DMS114 treated with DMSO at 0.1 percent for 48 hours (cell line): Measurements from ENCODE around the gene GRIA1.

ENCODE experiments used
- DNase-seq: peaks from one replicate; lab custom pipeline; 2025; ENCODE audit not compliant: unreplicated experiment; lab: John Stamatoyannopoulos, UW

GRIA1 gene

DNA sequence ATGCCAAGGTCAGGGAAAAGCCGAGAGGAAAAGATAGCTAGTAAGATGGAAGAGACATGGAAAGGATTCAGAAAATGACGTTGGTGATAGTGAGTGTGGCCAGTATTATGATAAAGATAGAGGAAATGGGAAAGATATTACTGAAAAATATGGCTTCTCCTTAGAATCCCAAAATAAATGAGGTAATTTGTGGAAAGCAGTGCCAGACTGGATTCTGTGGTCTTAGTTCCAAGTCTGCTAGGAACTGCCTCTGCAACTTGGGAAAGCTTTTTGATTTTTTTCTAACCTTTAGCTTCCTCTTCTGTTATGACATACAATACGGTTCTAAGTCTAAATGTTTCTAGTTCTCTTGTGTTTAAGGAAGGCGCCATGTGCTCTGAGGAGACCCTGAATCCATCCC is 54.2 kb downstream of the GRIA1 start:
- no peak for DNase-seq

DNA sequence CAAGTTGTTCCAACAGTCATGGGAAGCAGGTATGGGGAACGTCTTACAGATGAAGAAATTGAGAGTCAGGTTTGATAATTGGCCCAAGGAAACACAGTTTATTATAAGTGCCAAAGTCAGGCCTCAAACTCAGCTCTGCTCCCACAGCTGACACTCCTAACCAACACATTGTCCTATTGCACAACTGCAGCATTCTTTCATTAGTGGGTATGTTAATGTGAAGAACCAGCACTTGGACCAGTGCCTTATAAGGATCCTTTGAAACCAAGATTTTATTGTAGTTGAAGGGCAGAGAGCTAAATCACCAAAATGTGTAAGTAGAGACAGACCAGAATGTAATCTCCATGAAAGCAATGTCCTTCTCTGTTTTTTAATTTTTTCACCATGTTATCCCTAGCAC is 56.1 kb downstream of the GRIA1 start:
- DNase-seq: no peak

- DNase-seq: no peak
Observed at GRCh38 chr5:153551537-153552079, 61.1 kb downstream of the GRIA1 start.

DNA sequence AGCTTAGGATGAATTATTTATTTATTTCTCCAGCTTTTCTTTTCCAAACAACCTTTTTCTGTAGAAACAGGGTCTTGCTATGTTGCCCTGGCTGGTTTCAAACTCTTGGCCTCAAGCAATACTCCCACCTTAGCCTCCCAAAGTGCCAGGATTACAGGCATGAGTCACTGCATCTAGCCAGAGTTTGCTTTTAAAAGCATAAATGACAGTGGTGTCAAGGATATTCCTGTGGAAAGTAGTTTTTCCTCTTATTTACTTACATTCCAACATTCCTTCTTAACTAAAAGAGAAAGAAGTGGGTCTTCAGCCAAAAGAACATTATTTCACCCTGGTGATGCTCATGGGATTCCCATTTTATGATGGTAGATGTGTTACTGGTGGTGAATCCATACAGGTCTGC is 62.4 kb downstream of the GRIA1 start:
- no peak for DNase-seq

GRCh38 chr5:153555420-153556114 is 65.1 kb downstream of the GRIA1 start:
- no peak for DNase-seq

GRCh38 chr5:153558957-153559356 is 68.5 kb downstream of the GRIA1 start:
- no peak for DNase-seq

GRCh38 chr5:153559926-153560325 is 69.5 kb downstream of the GRIA1 start:
- DNase-seq: no peak

DNA sequence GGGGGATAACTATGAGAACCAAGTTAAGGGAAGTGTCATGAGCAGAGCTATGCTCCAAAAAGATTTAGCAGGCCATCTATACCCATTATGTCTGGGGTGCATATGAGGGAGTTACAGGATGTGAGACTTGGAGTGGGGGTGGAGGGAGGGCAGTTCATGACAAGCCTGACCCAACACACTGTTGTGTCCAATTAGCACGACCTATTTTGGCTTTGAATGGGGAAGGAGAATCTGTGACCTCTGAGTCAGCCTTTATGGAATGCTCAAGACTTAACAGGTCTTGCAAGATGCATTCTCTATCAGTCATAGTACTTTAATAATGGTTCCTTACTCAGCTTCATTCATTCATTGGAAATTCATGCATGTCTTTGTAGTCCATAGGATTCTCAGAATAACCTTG is 71.7 kb downstream of the GRIA1 start:
- no peak for DNase-seq

DNA sequence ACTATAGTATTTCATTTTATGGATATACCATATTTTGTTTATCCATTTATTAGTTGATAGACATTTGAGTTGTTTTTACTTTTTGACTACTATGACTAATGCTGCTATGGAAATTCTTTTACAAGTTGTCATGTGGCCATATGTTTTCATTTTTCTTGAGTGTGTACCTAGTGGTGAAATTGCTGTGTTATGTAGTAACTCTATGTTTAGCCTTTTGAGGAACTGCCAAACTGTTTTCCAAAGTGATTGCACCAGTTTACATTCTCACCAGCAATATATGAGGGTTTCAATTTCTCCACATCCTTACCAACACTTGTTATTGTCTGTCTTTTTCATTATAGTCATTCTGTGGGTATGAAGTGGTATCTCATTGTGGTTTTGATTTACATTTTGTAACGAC is 75.4 kb downstream of the GRIA1 start:
- DNase-seq: no peak

DNA sequence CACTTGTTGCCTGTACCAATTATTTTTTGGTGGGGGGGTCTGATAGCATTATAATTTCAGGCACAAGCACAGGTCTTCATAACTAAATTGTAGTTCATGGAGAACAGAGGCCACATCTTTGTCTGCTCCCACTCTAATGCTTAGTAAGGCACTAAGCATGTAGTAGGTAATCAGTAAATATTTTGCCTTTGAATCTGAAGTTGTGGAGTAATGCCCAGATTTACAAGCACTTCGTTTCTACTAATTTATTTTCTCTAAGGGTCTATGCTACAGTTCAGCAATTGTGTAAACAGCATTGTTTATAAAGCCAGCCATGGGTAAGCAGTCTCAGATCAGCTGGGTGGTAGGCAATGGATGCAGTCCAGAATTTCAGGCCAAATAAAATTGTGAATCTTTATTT is 78.6 kb downstream of the GRIA1 start:
- DNase-seq: no peak

DNA sequence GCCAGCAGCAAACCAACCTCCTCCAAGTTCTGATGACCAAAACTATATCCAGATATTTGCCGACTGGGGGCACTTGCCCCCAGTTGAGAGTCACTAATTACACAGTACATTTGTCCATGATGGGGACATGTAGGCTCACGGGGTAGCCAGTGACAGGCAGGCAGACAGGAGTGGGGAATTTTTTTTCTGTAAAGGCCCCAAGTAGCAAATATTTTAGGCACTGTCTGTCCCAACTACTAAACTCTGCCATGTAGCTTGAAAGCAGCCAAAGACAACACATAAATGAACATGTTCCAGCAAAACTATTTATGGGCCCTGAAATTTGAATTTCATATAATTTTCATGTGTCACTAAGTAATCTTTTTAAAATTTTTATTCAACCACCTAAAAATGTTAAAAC is 80.7 kb downstream of the GRIA1 start:
- DNase-seq: no peak

GRCh38 chr5:153572411-153573145 is 82.1 kb downstream of the GRIA1 start:
- no peak for DNase-seq

DNA sequence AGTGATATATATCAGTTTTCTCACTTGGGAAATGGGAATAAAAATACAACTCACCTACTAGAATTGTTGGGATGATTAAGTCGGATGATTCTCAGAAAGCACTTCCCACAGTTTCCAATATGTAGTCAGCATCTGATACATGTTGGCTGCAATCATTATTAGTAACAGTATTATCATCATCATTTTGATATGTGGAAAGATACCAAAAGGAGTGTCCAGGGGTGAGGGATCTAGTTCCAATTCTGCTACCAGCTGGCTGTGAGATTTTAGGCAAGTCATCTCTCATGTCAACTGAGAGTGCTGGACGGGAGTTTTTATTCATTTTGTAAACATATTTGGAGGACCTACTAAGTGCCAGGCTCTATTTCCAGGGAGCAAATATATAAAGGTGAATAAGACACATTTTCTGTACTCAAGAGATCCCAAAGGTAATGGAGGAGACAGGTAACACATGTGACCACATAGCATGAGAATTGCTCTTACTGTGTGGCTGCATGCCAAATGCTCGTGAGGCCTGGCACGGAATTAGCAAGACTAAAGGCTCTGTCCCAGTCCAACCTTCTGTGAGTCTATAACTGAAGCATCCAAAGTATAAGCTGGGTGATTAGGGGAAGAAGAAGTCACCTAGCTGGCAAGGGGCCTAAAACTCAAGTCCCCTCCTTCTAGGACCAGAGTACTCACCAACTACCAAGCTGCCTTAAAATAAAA is 83.0 kb downstream of the GRIA1 start:
- no peak for DNase-seq

GRCh38 chr5:153584126-153584959 is 93.9 kb downstream of the GRIA1 start:
- DNase-seq: no peak

DNA sequence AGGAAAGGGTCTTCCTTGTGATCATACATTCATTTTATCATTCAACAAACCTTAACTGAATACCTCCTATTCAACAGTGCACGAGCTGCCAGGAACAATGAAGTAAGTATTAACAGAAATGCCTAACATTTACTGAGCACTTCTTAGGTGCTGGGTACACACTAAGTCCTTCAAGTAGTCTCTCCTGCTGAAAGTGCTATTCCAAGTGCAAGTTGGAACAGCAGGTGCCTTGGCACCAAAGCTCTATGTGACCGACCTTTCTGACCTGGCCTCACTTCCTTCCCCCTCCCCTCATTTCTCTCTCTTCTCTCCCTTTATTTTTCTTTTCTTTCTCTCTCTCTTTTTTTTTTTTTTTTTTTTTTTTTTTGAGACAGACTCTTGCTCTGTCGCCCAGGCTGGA is 94.5 kb downstream of the GRIA1 start:
- DNase-seq: no peak

DNA sequence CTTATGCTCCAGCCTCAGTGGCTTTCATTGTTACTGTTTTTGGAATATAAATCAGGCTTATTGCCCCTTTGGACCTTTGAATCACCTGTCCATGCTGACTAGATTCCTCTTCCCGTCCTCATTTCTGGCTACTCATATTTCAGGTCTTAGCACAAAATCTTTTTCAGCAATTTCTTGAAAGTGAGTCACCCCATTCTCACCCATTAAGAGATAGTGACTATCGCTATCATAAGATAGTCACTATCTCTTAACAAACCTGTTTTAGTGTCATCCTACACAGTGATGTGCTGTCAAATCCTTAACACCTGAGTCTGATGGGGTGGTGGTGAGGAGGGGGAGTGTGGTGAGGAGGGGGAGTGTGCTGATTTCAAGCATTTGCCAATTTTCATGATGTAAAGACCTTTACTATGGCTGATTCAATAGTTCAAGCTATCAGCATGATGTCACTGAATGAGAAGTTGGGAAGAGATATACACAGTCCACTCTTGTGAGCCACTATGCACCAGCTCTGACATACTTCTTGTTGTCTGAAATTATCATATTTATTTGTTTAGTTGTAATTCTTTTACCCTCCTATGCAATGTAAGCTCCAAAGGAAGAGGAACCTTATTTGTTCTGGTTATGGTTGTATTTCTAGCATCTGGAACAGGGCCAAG is 95.3 kb downstream of the GRIA1 start:
- no peak for DNase-seq

DNA sequence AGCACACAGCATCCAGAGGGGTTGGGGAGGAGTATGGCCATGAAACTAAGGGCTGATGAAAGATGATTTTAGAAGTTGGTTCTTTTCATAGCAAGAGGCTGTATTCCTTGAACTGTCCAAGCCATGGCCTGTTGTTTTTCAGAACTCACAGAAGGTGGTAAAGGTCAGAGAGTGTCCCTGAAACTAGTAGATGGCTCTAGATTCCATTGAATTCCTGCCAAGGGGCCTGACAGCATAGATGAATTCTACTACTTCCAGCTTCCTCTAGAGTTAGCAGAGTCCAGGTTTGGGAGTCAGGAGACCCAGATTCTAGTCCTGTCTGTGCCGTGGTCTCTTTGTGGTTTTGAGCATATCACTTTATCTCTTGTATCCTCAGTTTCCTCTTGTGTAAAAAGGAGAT is 101.6 kb downstream of the GRIA1 start:
- DNase-seq: no peak

DNA sequence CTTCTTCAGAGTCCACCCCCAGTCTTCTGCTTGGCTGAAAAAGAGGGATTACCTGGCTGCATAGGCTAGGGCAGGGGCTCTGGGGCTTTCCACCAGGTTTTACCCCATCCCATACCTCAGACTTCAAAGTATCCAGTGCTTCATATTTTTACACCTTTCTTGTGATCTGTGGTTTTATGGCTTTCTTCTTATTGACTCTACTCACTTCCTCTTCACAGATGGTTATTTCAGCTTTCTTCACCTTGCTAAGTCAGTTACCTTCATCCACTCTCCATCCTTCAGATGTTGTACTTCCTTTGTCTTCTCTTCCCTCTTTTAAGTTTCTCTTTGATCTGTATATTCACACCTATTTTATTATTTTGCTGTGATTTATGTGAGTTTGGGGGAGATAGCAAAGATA is 104.3 kb downstream of the GRIA1 start:
- no peak for DNase-seq

DNA sequence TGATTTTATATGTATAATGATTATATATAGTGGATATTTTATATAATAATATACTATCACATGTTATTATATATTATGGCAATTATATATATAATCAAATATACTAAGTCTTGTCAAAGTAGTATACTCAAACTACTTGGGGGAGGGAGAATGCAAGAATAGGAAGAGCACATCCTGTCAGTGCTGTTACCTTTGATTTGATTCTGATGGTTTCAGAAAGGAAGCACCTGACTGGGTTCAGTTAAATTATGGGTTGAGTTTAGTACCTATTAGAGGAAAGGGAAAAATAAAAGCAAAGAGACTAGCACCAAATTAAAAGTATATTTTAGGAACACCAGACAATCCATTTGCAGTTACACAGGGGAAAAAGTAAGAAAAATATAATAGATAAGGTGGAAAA is 107.6 kb downstream of the GRIA1 start:
- DNase-seq: no peak

DNA sequence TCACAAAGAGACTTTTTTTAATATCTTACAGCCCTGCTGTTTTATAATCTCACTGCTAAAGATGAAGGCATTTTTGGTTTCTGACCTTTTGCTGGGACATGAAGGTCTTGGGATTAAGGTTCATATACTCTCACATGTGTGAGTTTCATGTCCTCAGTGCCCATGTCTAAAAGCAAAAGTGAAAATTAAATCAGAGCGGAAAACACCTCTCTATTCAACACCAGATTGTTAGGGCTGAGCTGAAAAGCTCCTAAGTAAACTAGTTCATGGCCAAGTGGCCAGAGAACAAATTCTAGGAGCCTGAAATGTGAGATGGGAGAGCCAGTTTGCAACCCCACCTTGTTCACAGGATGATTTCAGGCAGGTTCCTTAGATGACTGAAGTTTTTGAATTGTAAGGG is 110.9 kb downstream of the GRIA1 start:
- no peak for DNase-seq

DNA sequence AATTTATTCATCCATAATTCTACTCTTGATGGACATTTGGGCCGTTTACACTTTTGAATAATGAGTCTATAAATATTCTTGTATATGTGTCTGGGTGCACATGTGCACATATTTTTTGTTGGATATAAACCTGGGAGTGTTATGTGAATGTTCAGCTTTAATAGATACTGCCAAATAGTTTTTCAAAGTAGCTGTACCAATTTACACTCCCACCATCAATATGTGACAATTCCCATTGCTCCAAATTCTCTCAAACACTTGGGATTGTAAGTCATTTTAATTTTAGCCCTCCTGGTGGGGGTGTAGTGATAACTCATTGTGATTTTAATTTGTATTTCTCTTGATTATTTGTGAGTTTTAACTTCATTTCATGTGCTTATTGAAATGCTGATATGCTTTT is 114.9 kb downstream of the GRIA1 start:
- DNase-seq: no peak
